Measurements from ENCODE around the gene MAT2A.
A peak's percentile ranks its signal among the peaks of the same experiment; 100 is the strongest.

Gene MAT2A

DNA sequence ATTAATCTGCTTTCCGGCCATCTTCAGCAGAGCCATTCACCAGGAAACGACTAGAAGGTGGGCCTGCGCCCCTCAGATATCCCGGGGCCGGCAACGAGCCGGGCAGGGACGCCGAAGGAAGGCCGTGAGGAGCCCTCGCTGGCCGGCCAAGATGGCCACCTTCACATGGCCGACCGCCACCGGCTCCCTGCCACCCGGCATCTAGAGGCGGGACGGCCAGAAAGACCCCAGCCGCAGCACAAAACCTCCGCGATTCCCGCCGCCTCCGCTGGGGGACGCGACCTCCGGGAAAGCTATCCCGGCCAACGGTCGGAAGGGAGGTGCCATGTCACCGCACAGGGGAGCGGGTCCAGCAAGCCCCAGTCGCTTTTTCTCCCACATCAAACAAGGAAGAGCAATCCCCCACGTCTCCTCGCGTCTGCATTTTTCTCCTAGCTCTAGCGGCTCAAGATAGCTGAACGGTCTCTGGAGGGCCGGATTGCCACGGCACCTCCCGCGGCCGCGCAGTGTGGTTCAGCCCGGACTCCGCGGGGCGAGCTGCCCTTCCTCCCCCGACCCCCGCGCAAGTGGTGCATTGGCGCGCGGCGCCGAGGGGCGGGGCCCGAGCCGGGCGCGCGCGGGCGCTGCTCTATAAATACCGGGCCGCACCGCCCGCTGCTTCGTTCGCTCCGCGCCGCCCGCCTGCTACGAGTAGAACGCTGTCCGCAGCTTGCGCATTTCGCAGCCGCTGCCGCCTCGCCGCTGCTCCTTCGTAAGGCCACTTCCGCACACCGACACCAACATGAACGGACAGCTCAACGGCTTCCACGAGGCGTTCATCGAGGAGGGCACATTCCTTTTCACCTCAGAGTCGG lies at the start of gene MAT2A:
MAT2A (plus strand) TSS at position 662 of the 854 bp plus-strand sequence; CDS start at position 782, 120 bp downstream.
- peak; percentile 91 for DNase-seq

DNA sequence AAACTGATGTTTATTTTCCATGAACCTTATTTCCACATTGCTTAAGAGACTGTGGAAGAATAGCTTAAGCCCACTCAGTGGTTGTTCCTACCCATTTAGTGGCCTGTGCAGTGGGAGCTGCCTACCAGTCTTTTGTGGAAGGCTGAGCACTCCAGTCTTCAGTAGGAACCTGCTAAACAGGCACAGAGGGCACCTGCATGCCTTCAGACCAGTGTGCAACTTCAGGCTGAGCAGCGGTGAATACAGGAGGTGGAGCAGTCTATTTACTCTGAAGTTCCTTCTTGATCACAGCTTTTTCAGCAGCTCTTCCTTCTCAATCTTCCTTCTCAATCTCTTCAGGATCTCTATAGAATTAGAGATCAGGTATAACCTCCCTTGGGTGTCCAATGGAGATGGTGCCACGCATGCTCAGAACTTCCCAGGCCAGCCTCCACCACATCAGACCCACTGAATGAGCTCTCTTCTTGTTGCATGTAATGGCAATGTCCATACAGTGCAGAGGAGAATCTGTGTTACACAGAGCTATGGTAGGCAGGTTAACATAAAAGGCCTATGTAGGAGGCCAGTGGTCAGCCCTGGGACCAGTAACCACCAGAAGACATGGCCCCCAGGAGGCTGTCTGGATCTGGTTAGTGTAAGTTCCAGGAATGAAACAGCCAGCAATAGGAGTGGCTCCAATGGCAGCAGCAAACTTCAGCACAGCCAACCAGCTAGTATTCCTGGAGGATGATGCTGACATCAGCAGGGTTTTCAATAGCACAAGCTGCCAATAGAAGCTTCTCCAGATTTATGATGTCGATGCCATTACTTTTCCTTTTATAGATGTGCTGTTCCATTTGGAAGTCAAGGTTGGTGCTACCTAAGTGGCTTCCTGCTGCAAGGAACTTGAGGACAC lies 47.9 kb upstream of the MAT2A start:
- no peak for DNase-seq

DNA sequence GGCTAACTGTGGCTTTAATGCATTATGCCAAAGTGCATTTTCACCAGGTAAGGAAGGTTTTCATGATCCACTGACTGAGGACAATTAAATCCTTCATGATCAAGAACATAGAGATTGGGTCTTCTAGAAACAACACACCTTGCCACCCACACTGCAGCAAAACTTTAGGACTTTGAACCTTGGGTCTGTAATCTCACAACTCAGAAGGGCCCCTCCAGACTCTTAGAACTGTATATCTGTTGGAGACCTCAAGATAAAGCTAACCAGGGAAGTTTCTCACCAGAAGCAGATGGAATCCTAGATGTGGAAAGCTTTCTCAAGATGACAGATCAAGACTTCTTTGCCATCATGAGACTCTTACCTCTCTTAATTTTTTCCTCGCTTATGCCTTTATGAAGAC lies 42.5 kb upstream of the MAT2A start:
- DNase-seq: no peak

DNA sequence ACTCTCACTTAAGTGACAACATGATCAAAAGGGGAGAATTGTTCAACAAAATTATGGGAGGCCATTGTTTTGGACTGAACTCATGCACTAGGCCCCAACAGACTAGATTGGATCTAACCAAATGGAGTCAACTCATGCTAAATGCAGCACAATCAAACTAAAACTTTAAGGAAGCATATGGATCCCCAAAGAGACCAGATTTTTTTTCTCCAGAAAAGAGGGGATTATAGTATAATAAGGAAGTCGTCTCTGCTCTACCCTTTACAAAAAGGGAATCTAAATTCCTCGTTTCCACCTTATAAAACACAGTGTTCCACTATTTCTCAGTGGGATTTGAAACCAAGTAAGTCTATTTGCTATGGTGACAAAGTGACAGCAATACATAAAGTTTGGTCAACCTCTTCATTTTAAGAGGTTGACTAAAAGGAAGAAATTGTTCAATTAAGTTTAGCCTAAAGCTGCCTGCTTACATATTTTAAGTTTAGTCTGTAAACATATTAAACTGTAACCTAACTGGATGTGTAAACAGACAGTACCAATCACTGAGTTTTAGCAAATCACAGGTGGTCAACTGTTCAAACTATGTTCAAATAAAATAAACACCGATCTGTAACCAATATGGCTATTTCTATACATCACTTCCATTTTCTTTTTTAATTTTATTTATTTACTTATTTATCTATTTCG lies 40.9 kb upstream of the MAT2A start:
- no peak for DNase-seq

DNA sequence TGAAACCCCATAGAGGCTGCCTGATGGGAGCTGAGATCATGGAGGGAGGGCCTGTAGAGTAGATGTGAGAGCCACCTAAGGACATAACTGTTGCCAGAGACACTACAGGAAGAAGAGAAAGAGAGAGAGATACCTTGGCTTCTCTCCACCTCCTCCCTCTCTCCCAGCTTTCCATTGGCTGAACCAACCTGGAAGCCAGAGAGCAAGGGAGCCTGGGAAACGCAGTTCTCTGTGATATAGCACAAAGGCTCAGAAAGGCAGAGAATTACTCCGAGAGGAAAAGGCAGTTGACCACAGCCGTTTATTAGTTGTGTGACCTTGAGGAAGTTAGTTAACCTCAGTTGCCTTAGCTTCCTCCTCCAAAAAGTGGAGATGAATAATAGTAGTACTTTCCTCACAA lies 37.7 kb upstream of the MAT2A start:
- DNase-seq: no peak

DNA sequence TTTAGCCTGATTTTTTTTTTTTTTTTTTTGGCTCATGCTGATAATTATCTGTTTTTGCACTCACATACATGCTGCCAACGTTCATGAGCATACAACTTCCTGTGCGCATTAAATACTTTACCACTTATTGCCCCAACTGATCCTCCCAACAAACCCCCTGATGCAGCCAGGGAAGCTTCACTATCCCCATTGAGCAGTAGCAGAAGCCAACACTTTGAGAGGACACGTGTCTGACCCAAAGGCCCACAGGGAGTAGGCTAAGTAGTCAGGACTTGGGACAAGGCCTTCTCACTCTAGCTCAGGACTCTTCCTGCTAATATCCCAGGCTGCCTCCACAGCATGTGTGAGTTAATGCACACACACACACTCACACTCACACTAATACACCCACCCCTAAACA lies 36.2 kb upstream of the MAT2A start:
- no peak for DNase-seq

DNA sequence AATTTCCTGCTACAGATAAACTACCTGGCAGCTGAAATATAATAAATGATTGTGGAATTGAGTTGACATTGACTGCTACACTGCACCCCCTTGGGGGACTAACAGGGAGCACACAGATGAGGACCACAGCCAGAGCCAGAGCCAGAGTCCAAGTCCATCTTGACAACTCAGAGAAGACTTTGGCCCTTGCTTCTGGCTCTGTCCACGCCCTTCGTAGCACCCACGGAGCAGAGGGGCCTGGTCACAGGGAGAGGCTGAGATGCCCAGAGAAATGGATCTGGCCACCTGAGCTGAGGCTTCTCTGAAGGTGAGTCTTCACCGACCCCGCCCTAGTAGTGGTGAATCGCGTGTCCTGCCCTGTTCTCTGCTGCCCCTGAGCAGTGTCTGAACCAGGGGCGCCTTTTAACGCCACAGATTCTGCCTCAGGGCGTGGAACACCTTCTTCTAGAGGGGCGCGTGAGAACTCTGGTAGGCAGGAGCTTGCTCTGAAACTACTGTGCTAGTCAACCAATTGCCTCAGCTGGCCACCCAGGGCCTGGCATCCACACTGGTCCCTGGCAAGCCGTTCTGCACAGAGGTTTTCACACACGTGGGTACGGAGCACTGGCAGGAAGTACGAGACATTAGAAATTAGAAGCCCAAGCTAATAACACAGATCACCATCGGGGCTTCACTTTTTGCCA lies 35.7 kb upstream of the MAT2A start:
- no peak for DNase-seq

DNA sequence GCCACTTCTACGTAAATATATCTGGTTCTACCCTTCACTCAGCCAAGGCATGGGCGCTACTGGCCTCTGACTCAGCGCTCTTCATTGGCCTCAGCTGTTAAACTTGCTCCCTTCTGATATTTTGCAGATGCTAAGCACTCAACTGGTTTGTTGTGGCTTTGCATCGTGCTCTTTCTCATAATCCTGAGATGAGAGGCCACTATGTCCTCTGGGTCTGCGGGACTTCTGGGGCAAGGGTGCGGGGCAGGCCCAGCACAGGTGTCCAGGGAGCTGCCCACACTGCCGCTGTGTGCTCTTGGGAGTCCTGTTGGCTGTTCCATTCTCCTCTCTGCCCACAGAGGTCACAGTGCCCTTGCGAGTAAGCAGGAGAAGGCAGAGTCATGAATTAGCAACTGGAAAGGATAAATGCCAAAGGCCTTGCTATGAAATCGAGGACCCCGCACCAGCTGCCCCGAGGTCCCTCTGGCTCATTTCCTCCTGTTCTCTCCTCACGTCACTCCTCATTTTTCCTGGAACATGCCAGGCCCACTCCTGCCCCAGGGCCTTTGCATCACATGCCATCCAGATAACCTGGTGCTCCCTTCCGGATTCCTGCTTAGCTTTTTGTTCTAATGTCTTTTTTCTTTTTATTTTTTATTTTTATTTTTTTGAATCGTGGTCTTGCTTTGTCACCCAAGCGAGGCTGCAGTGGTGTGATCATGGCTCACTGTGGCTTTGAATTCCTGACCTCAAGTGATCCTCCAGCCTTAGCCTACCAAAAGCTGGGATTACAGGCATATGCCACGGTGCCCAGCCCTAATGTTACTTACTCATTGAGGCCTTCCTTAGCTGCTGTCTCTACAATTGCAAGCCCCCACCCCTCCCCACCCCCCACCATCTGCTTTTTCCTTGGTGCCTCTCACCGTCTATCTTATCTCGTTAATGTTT lies 34.9 kb upstream of the MAT2A start:
- DNase-seq: no peak

DNA sequence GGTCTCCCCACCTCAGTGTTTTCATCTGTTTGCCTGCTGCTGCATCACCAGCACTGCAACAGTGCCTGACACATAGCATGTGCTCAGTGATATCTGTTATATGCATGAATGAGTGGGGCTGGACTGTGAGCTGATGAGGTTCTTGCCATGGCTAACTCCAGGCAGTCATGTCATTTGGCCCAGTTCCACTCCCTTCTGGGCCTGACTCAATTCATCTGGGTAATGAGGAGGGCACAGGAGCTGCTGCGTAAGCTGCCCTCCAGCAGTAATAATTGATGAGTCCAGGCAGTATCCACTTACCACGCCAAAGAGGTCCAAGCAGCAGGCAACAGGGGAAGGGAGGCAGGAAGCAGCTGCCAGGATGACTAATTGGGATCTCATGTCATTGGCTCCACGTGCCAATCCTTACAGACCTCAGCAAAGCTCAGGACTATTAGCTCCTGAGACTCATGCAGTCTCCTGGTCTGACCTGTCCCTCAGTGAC lies 34.1 kb upstream of the MAT2A start:
- no peak for DNase-seq

DNA sequence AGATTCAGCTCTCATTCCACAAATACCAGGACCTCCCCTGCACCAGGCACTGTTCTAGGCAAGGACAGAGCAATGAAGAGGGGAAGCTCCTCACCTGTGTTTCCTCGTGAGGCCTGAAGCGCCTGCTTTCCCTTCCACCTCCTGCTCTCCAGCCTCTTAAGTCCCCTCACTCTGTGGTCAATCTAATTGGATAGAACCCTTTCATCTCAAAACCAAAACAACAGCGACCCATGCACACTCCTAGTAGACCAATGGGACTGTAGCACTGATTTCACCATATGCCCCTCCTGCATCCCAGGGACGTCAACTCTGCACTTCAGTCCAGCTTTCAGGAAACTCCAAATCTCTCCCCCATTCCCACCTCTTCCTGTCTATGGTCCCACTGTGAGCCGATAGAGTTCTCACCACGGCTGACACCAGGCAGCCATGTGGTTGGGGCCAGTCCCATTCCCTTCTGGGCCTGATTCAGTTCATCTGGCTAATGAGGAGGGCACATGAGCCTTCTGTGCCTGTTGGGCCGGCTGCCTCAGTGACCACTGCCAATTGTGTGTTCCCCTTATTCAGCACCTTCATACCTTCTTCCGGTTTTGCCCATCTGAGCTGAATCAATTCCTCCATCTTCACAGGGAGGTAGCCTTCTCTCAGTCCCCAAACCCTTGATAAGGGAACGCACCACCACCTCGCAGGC lies 33.3 kb upstream of the MAT2A start:
- no peak for DNase-seq

DNA sequence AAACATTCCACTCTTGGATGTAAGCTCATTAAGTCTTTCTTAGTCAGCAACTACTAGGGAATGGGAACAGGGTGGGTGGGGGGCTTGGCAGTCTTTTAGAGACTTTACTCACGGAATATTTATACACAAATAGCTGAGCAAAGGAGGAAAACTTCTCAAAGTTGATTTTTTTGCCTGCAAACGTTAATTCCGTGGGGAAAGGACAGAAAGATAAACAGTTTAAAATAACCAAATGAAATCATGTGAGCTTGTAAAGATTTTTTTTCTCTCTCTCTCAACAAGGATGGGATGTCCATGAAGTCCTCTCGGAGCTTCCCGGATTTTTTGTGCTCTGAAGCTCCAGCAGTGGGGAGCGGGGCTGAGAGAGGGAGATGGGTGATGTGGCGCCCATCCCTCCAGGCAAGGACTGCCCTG lies 32.2 kb upstream of the MAT2A start:
- no peak for DNase-seq

DNA sequence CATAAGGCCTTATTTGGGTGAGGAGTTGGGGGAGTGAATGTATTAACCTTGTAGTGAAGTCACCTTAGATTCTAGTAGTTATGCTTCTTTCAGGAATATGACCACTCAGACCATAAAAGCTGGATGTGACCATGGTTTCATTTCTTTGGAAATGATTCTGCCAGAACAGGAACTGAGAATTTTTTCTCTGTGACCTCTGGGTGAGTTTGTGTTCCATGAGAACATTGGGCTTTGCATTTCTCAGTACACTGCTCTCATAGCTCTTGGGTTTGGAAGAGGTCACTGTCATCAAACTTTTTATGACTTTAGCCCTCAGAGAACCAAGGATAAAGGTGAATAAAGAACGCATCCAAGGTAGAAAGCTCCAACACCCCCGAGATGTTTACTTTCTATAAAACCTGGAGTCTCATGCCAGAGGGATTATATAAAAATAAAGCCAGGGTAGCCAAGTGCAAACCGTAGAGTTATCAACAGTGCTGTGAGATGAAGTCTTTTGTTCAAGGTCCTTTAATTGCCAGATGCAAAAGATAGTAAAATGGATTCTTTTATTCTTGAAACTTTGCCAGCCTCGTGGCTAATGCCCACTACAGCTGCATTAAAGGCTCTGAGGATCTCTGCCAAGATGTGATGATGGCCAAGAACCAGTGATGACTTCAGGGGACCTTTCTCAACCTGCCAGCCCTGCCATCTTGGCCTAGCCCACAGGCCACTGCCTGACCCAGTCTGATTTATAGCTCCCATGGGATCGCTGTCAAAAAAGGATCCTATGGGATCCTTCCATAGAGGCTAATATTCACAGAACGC lies 27.8 kb upstream of the MAT2A start:
- no peak for DNase-seq

DNA sequence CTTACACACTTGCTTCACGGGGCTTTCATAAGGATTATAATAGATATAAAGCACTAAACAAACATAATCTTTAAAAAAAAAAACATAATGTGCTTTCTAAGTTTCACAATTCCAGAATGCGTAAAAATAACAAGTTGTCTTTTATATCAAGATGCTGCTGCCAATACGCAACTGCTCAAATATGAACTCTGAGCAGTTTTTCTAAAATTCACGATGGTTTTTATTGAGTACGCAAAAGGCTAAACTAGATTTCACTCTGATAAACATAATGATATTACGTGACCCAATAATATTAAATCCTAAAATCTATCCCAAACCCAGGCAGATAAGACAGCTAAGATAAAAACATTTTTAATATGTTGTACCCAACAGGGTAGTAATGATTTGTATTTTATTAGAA lies 24.6 kb upstream of the MAT2A start:
- no peak for DNase-seq

DNA sequence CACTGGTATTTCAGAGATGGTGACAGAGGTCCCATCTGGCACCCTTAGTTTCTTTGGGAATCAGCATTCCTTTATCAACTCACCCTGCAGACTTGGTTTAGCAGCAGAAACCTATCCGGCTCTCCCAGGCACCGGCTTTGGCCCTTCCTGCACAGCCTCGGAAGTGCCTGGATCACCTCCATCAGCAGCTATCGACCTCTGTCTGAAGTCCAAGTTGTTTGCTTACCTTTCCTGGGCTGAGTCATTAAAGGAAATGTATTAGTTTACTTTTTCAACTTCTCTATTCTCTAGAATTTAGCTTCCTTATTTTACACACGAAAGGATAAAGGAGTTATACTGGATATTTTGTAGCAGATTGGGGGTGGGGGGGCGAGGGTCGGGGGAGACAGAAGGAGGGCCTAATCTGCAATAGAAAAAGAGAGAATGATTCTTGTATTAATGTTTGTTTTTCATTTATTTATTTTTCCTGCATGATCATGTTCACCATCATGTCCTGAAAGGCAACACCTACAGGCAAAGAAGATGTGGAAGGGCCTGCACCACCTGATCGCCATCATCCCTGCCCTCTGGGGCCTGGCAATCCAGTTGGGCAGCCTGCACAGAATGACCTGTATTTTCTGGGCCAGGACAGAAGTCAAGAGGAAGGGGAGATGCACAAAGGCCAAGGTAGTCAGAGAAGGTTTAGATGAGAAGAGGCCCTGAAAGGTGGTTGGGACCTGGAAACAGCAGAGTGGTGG lies 22.1 kb upstream of the MAT2A start:
- no peak for DNase-seq

DNA sequence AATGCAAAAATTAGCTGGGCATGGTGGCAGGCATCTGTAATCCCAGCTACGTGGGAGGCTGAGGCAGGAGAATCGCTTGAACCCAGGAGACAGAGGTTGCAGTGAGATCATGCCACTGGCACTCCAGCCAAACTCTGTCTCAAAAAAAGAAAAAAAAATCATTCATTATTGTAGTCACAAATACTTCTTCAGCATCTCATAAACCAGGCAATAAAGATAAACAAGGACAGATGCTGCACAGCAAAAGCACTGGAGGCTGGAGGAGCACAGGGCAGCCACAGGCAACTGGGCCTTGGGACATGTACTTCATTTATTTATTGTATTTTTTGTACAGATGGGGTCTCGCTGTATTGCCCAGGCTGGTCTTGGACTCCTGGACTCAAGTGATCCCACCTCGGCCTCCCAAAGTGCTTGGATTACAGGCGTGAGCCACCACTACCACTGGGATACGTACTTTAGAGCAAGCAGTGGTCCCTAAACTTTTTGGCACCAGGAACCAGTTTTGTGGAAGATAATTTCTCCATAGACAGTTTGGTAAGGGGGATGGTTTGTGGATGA lies 16.8 kb upstream of the MAT2A start:
- DNase-seq: no peak

DNA sequence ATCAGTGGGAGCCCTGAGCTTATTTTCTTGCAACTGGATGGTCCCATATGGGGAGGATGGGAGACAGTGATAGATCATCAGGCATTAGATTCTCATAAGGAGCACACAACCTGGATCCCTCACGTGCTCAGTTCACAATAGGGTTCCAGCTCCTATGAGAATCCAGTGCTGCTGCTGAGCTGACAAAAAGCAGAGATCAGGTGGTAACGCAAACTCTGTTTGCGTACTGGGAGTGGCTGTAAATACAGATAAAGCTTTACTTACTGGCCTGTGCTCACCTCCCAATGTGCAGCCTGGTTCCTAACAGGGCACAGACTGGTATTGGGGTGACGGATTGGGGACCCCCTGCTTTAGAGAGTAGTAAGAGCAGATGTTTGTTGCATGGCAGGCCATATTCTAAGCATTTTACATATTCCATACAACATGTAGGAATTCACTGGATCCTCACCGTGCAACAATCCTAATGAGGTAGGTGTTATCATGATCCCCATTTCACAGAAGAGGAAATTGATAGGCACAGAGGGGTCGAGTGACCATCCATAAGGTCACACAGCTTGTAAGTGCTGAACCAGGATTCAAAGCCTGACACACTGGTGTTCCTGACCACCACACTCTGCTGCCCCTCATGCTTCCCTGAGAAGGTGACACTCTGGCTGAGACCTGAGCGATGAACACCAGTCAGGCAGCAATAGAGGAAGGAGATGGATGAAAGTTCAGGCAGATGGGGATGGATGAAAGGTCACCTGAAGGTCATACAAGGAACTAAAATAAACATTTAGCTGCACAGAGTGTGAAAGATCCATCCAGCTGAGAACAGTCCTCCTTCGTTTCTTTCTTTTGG lies 15.7 kb upstream of the MAT2A start:
- DNase-seq: no peak

DNA sequence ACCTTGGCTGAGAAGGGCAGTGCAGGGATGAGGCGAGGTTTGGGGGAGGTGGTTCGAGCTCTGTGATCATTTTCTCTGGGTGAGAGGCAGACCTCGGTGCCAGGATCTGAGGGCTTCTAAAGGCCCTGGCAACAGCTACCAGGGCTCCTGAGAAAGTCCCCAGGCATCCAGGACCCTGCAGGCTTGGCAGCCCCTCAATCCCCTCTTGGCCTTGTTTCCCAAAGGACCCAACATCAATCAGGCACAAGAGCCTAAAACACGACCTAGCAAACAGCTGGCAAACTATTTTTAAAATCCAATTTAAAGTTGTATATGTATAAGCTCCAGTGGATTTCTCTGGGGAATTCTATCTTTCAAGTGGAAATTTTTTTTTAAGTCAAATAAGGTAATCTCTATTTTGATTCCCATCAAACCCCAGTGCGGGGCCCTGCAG lies 15.0 kb upstream of the MAT2A start:
- no peak for DNase-seq

All from stimulated activated CD4-positive, alpha-beta T cell treated with anti-CD3 and anti-CD28 coated beads, Interleukin-4, amount 100 ng/mL, for 24 hours (primary cell).